HepG2 (cell line): ENCODE measurements around the gene CDK13. TPM values are rescaled to one million over a fixed set of nuclear protein-coding genes. Genes with fewer than 3 reads are reported as not detected.

Source experiments
- ATAC-seq: fragments of 200-7000 bp; cut with Tn5 transposase; 3 replicates; pipeline ENCODE4 v1.9.1; 2020; ENCODE audit warnings: mild to moderate bottlenecking, moderate library complexity
- BruUV-seq: library from RNA; stranded (reverse); fragments of 400-500 nt; replicated peaks from 2 replicates; lab custom pipeline; 2021; lab: Mats Ljungman, UMichigan
- CTCF ChIA-PET: fragments of 300-600 bp; formaldehyde crosslinking; extraction: SDS; loops from one replicate; lab custom pipeline; 2021; ENCODE audit warnings: low total read pairs, inconsistent platforms, low intra/inter-chr PET ratio; lab: Yijun Ruan, JAX
- POLR2A ChIA-PET: fragments of 350-600 bp; sonication (Branson Sonifier 250); formaldehyde crosslinking; loops from one replicate; lab custom pipeline; 2020; ENCODE audit warnings: antibody characterized with exemption, inconsistent platforms; lab: Yijun Ruan, JAX
- DNase-seq: peaks from one replicate; pipeline ENCODE4 v3.0.0-alpha.2; 2015; ENCODE audit warnings: low spot score
- FAIRE-seq: peaks from 3 replicates; lab custom pipeline; 2011; peaks lifted over from hg19 to GRCh38; lab: Jason Lieb, UNC
- H2AFZ ChIP-seq: one replicate; pipeline ENCODE4 v1.6.1; 2011; ENCODE audit warnings: low read length, inconsistent platforms
- H3K27ac ChIP-seq: fragments of 300-600 bp; 3 replicates; pipeline ENCODE4 v1.8.0; 2011; ENCODE audit warnings: mixed run types, mild to moderate bottlenecking, mixed read lengths, low read length, inconsistent platforms; ENCODE audit not compliant: insufficient read depth; ENCODE audit errors: extremely low read length
- H3K27me3 ChIP-seq, 2 experiments: fragments of 200-600 bp in 1 of 2; 2 replicates in 1 of 2; 3 replicates in 1 of 2; pipeline versions ENCODE4 v1.6.0 to v1.8.0; 2011; ENCODE audit warnings: low read length in 2 of 2, mild to moderate bottlenecking in 2 of 2, moderate library complexity in 2 of 2, inconsistent platforms in 1 of 2; ENCODE audit not compliant: insufficient read depth in 2 of 2, control insufficient read depth in 1 of 2
- H3K36me3 ChIP-seq, 2 experiments: fragments of 200-600 bp in 1 of 2; replicated peaks in 1 of 2; 2 replicates in 1 of 2; 3 replicates in 1 of 2; pipeline versions ENCODE4 v1.5.1 to v1.8.0; 2011; ENCODE audit warnings: low read length in 2 of 2, inconsistent platforms in 1 of 2; ENCODE audit not compliant: insufficient read depth in 2 of 2, control insufficient read depth in 1 of 2
- H3K4me1 ChIP-seq: 2 replicates; pipeline ENCODE4 v1.5.1; 2012; ENCODE audit warnings: low read length, inconsistent platforms; ENCODE audit not compliant: insufficient read depth
- H3K4me2 ChIP-seq: 2 replicates; pipeline ENCODE4 v1.6.0; 2011; ENCODE audit warnings: low read depth, low read length, inconsistent platforms
- H3K4me3 ChIP-seq, 3 experiments: fragments of 200-600 bp in 1 of 3; sonication (generic), shearing (Covaris generic) in 1 of 3; replicated peaks in 1 of 3; 2 replicates each; pipeline ENCODE4 v1.5.1; 2011 to 2016; ENCODE audit warnings: low read length in 3 of 3, inconsistent platforms in 2 of 3, low read depth in 2 of 3, mild to moderate bottlenecking in 2 of 3, control low read depth in 1 of 3, mixed read lengths in 1 of 3; ENCODE audit not compliant: insufficient read depth in 1 of 3
- H3K79me2 ChIP-seq: one replicate; pipeline ENCODE4 v1.6.1; 2011; ENCODE audit warnings: low read length, inconsistent platforms; ENCODE audit not compliant: insufficient read depth
- H3K9ac ChIP-seq: 2 replicates; pipeline ENCODE4 v1.6.0; 2011; ENCODE audit warnings: mild to moderate bottlenecking, low read depth, low read length, inconsistent platforms; ENCODE audit not compliant: insufficient read depth
- H3K9me3 ChIP-seq: 2 replicates; pipeline ENCODE4 v1.5.1; 2012; ENCODE audit warnings: mild to moderate bottlenecking, low read length
- H4K20me1 ChIP-seq: 2 replicates; pipeline ENCODE4 v1.6.0; 2011; ENCODE audit warnings: inconsistent platforms, mild to moderate bottlenecking, low read length, moderate library complexity; ENCODE audit not compliant: insufficient read depth
- FOXO4 ChIP-seq: sonication (generic); formaldehyde crosslinking; conservative IDR thresholded peaks from 2 replicates; pipeline ENCODE4 v1.8.1; 2023; ENCODE audit warnings: missing genetic modification reagents
- HDAC1 ChIP-seq: sonication (generic); formaldehyde crosslinking; IDR thresholded peaks from 2 replicates; pipeline ENCODE4 v1.5.1; 2020; ENCODE audit warnings: mild to moderate bottlenecking, missing genetic modification reagents
- MLXIP ChIP-seq: sonication (generic); formaldehyde crosslinking; IDR thresholded peaks from 2 replicates; pipeline ENCODE4 v1.9.0; 2021; ENCODE audit warnings: missing genetic modification reagents, borderline replicate concordance
- NBN ChIP-seq: fragments of 450-650 bp; conservative IDR thresholded peaks from 2 replicates; pipeline ENCODE4 v1.6.1; 2017
- NFRKB ChIP-seq: fragments of 450-650 bp; IDR thresholded peaks from 2 replicates; pipeline ENCODE4 v1.6.1; 2017
- POLR2A ChIP-seq, 2 experiments: IDR thresholded peaks; 2 replicates each; pipeline ENCODE4 v1.6.1; 2011; ENCODE audit warnings: low read depth in 2 of 2, low read length in 2 of 2, mild to moderate bottlenecking in 1 of 2, moderate library complexity in 1 of 2; ENCODE audit not compliant: insufficient read depth in 1 of 2
- SSRP1 ChIP-seq: IDR thresholded peaks from 2 replicates; pipeline ENCODE4 v1.6.1; 2016; ENCODE audit warnings: control low read depth
- STAT6 ChIP-seq: sonication (generic); formaldehyde crosslinking; IDR thresholded peaks from 2 replicates; pipeline ENCODE4 v1.4.0; 2020; ENCODE audit warnings: missing genetic modification reagents, mild to moderate bottlenecking, borderline replicate concordance
- ZBTB25 ChIP-seq: IDR thresholded peaks from 2 replicates; pipeline ENCODE4 v1.6.1; 2018; ENCODE audit warnings: missing genetic modification reagents
- ZFX ChIP-seq: sonication (generic); formaldehyde crosslinking; IDR thresholded peaks from 2 replicates; pipeline ENCODE4 v1.4.0; 2020; ENCODE audit warnings: mild to moderate bottlenecking, low read depth, missing genetic modification reagents, moderate library complexity
- ZNF652 ChIP-seq: IDR thresholded peaks from 2 replicates; pipeline ENCODE4 v1.6.1; 2016; ENCODE audit warnings: low read depth, borderline replicate concordance
- ZSCAN30 ChIP-seq: sonication (generic); formaldehyde crosslinking; IDR thresholded peaks from 2 replicates; pipeline ENCODE4 v1.5.0; 2020; ENCODE audit warnings: mild to moderate bottlenecking, missing genetic modification reagents
- ZZZ3 ChIP-seq: sonication (generic); formaldehyde crosslinking; IDR thresholded peaks from 2 replicates; pipeline ENCODE4 v1.4.0; 2020; ENCODE audit warnings: missing genetic modification reagents, mild to moderate bottlenecking, borderline replicate concordance
- WGBS: methylation state at CpG from one replicate; pipeline ENCODE4 v1.1.6; 2017; ENCODE audit warnings: low lambda C conversion rate; 5-methylcytosine and 5-hydroxymethylcytosine counted together
- in situ Hi-C: cut with HindIII; loops from 2 replicates; pipeline ENCODE4 v1.10.0; 2017; ENCODE audit warnings: low pct_unique_long_range_greater_than_20kb; ENCODE audit not compliant: extremely low pct_ligation_motif_present
- intact Hi-C: fragments of 100-400 bp; cut with micrococcal nuclease; formaldehyde crosslinking; loops from one replicate; pipeline ENCODE4 v1.10.0; 2022; ENCODE audit not compliant: unreplicated experiment
- polyA plus RNA-seq, 8 experiments: library from polyadenylated mRNA; depleted of rRNA in 3 of 8; stranded (reverse) in 7 of 8; unstranded in 1 of 8; fragments of >200 nt; fragmentation: Illumina TruSeq in 4 of 8; extraction: Trizol in 4 of 8; gene quantifications; 2 replicates each; pipeline versions ENCODE4 v1.2.1 to v1.2.3, GENCODE V29; 2011 to 2016; ENCODE audit warnings: low read depth in 4 of 8, missing spikeins in 1 of 8, mixed read lengths in 1 of 8; ENCODE audit not compliant: insufficient read depth in 1 of 8
- total RNA-seq, 5 experiments: library from RNA; depleted of rRNA; stranded (reverse); fragments of >200 nt; fragmentation: Illumina TruSeq; extraction: Trizol; gene quantifications; 2 replicates each; pipeline ENCODE4 v1.2.3, GENCODE V29; 2016; ENCODE audit warnings: low read depth in 1 of 5

The CDK13 gene
- total and polyA plus RNA-seq, 2 of the 13 experiments (the other 11 are each of a cell fraction or from before 2014, with no cell fraction given): 21.0 to 40.9 TPM

- TF ChIP-seq ZBTB25 (CRISPR knock-in tag): no peak
- no peak for TF ChIP-seq NBN
- TF ChIP-seq STAT6 (CRISPR knock-in tag): no peak
- TF ChIP-seq POLR2A (IDR thresholded peaks at IDR 0.05; ENCODE audit: insufficient read depth in 1 of 2, low read depth in 2 of 2, low read length in 2 of 2): no peak
Measured at GRCh38 chr7:40122940-40123254, 172.8 kb downstream of the CDK13 start (continued).

- ChIA-PET CTCF (interaction anchor here (0.6 kb wide), 1 partner anchor 36 kb away, joined by 3 read pairs; no protein-coding TSS in a partner anchor), POLR2A (interaction anchor here (0.6 to 2.1 kb wide), 6 partner anchors 8 to 464 kb away, joined by 3 to 12 read pairs (median 3); no protein-coding TSS in a partner anchor)
- WGBS: under 1% methylated on average over 17 of the region's 36 CpGs
- H3K36me3 ChIP-seq: 0 out of 5 replicates have a peak, but pooled peaks cover 0 to 4% of the 10 kb centered on the region in 2 experiments
- H3K9ac ChIP-seq: peak overlapping the region; percentile 95
- ATAC-seq (peak; percentile 74), FAIRE-seq (peak; percentile 12), DNase-seq (peak; percentile 8)
- in situ Hi-C loops (no loop called here), intact Hi-C loops (loop anchor here (2.0 kb wide), 2 partner anchors 33 to 185 kb away; no protein-coding TSS in a partner anchor)
- H3K9me3 ChIP-seq: no peaks in the 10 kb centered on the region
- peaks cover 39% of the 10 kb centered on the region for H3K79me2 ChIP-seq
- H3K4me1 ChIP-seq: peaks cover 40% of the 10 kb centered on the region
- H3K4me3 ChIP-seq: peak overlapping the region; percentile 73 to 86 (median 84)
- no peaks in the 10 kb centered on the region; a peak in 1 of 5 replicates for H3K27me3 ChIP-seq
- H3K4me2 ChIP-seq: peak overlapping the region; percentile 76
- H4K20me1 ChIP-seq: peaks cover 3% of the 10 kb centered on the region
- peak overlapping the region; percentile 100 for H2AFZ ChIP-seq
- BruUV-seq: TSS peak; percentile 72
- H3K27ac ChIP-seq: peak overlapping the region; percentile 92
- TF ChIP-seq MLXIP (CRISPR knock-in tag): 0 out of 2 replicates have a peak, but pooled peaks have one; percentile 5
- no peak for TF ChIP-seq HDAC1 (CRISPR knock-in tag)
- no peak for TF ChIP-seq SSRP1
- TF ChIP-seq ZFX (CRISPR knock-in tag): peak; percentile 89; the same call in 1 of the 2 replicates
- TF ChIP-seq FOXO4 (CRISPR knock-in tag): 0 out of 2 replicates have a peak, but pooled peaks have one; percentile 42
- TF ChIP-seq NFRKB: no peak
- TF ChIP-seq ZSCAN30 (CRISPR knock-in tag): 0 out of 2 replicates have a peak, but pooled peaks have one; percentile 31
- no peak for TF ChIP-seq ZZZ3 (CRISPR knock-in tag)
- TF ChIP-seq ZNF652 (CRISPR knock-in tag): peak; percentile 67
Measured at GRCh38 chr7:40133561-40134427, 183.7 kb downstream of the CDK13 start.
